ENCODE data around the gene AFG3L2.

The AFG3L2 gene

DNA sequence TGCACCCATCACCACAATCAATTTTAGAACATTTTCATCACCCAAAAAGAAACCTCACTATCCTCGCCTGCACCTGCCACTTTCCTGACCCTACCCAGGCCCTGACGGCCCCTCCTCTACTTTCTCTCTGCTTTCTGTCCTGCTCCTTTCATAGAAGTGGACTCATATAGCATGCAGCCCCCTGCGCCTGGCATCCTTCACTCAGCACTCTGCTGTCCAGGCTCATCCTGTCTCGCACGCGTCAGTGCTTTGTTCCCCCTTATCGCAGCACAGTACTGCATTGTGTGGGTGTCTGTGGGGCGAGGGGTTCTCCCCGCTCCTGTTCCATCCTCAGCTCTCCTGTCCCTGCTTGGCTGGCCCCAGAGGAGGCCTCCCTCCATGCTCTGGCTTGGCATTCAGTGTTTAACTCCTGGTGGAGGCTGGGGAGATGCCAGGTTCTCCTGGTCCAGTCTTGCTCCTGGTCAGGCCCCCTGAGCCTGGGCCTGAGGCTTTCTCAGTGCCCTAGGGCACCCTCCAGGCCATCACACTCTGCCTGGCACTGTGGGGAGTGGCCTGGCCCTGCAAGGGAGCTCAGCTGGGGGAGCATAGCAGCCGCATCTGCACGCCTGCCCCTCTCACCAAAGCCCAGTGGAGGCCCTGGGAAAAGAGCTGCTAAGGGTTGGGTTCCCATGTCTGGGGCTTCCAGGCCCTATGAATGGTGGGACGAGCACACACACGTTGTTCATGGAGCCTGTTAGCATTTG, 75.6 kb downstream of the AFG3L2 start:
- no peak for DNase-seq

DNA sequence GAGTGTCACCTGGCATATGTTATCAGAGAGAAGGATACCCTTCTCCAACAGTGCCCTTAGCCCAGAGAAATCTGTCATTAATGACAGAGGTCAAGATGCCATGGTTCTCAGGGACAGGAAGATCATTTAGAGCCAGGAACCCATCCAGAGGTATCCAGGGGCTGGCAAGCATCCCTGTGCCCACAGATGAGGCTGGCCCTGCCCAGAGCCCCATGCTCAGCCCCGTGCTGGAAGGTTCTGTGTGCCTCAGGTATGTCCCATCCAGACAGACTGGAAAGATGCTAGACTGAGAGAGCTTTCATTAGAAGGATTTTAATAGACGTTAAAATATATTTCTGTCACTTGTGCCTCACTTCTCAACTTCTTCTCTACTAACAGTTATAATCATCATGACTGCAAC, 77.2 kb downstream of the AFG3L2 start:
- no peak for DNase-seq

DNA sequence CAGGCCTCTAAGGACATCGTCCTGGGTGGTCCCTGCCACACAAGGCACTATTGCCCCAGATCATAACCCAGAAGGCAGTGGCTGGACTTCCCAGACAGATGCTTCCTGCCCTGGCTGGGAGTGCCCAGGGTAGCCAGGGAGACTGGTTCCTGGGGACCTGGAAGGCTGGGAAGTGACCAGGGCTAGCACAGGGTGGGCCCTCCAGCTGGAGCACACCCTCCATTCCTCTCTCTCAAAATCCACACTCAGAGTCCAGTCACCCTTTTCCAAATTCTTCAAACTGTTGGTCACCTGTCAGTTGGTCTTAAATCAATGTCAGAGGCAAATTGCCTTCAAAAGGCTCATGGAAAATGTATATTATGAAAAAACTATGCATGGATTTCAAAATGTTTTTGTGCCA, 80.6 kb downstream of the AFG3L2 start:
- no peak for DNase-seq

DNA sequence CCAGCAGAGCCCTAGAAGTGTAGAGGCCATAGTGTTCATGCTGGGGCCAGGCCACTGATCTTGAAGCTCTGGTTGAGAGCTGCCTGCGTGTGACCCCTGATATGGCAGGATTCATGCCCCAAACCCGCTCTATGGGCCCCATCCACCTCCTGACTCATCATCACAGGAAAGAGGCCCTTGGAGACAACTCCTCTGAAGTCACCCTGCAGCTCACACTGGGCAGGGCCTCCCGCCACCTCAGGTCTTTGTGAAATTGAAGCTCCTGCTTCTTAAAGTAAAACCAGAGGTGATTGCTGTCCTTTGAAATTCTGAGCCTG, 81.0 kb downstream of the AFG3L2 start:
- DNase-seq = no peak

DNA sequence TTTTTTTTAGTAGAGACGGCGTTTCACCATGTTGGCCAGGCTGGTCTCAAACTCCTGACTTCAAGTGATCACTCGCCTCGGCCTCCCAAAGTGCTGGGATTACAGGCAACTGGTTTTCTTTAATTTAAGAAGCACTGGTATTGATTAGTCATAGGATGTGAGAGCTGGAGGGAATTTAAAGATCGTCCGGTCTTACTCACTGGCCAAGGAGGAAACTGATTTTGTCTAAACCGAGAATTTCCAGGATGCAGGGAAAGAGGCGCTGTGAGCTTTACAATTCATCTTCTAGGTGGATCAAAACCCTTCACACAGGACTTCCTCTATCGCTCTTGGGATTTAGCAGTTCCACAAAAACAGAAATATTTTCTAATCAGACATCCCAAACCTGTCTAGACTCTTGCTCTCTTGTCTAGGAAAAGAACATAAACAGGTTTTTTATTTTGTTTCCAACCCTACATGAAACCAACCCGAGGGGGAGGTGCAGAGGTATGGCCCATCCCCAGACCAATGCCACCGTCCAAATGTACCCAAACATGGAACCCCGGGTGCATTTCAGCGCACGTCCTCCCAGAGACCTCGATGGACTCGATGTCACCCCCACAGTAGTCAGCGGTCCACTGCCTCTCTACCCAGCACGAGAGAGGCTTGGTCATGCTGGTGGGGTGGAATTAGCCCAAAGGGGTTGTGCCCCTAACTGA, 81.5 kb downstream of the AFG3L2 start:
- DNase-seq = no peak

DNA sequence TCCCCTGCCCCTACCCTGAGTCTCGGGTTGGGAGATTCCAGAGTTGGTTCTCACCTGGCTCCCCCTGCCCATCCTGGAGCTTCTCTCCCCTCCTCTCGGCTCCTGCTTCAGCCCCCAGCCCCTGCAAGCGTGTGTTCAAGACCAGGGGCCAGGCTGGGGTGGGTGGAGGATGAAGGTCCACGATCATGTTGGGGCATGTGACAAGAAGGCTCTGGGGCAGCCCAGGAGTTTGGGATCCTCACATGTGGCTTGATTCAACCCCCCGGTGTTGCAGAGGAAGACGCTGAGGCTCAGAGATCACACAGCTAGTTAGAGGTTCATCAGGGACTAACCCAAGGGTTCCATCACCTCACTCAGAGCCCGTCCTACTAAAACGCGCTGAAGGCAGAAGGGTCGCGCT, 83.2 kb downstream of the AFG3L2 start:
- DNase-seq = no peak

DNA sequence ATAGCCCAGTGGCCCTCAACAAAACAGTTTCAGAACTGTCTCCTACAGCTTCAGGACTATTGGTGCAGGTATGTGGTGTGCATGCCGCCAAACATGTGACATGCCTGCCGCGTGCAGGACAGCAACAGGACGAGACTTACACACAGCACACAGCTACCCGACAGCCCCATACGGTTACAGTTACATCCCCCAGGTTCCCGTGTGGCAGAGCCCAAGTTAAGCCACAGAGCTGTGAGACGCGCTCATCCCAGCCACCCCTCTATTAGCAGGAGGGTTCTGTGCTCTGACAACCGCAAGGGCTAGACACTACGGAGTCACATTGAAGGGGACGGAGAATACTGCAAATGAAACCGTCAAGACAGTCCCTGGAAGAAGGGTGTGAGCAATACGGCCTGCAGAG, 85.3 kb downstream of the AFG3L2 start:
- no peak for DNase-seq

DNA sequence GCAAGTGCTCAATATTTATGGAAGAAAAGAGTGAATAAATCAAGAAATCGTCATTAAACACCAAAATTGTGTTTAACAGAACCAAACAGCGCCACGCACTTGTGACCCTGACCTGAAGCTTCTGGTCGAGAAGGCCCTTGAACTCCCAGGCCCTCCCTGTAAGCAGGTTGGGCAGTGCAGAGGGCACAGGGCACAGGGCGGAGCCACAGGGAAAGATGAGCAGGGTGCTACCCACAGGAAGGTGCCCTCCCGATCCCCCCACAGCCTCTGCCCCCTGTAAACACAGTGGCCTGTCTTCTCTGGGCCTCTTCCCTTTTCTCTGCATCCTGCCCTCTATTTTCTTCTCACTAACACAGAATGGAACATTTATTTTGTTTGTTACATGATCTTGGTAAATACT, 85.9 kb downstream of the AFG3L2 start:
- no peak for DNase-seq

DNA sequence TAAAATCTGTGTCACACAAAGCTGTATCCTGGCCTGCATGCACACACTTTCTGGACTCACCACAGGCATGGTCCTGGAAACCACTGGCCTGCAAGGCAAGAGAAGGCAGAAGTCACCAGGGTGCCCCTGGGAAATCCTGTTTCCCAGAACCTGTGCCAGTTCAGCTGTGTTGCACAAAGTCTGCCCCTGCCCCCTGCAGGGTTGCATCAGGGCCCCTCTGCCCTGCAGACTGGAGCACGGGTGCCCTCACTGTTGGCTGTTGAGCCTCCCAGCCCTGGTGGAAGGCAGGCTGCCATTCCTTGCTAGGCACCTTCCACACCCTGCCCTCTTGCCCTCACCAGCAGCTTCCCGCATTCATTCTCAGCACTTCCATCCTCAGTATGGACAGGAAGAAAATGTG, 86.9 kb downstream of the AFG3L2 start:
- DNase-seq = no peak

DNA sequence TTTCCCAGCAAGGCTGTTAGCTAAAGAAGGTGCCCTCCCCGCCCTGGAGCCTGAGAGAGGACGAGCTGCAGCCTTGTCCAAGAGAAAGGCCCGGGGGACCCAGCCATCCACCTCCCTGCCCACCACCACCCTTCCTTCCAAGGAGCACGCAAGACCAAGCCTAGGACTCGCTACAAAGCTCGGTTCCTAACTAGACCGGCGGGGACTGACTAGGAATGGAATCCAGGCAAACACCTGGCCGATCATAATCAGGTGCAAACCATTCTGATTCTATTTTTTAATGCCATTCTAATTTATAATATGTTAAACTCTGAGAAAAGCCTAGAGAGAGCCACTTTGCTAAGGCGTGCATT, 88.6 kb downstream of the AFG3L2 start:
- no peak for DNase-seq

DNA sequence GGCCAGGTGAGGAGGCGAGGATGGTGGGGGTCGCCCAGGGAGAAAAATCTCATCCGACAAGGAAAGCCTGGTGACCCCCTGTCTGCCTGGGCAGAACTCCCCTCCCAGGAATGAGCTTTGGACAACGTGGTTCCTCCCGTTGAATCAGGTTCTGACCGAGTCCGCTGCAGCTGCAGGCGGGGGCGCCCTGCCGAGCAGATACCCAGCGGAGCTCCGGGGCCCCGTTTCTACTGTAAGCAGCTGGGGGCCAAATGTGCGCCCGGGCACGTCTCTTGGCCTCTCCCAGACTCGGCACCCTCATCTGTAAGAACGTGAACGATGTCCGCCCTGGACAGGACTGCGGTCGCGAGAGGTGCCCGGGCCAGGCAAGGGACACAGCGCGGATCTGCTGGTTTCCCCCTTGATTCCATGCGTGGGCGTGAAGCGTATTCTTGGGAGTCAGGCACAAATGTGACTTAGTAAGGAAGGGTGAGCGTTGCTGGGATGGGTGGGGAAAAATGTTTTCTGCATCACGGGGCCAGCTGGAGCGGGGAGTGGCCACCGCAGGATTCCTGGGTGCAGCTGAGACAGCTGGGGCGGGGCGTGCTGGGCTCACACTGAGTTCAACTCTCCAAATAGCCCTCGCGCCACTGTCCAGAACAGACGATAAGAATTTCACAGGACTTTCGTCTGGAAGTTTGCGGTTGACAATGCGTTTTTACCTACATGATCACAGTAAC, 89.2 kb downstream of the AFG3L2 start:
- no peak for DNase-seq

DNA sequence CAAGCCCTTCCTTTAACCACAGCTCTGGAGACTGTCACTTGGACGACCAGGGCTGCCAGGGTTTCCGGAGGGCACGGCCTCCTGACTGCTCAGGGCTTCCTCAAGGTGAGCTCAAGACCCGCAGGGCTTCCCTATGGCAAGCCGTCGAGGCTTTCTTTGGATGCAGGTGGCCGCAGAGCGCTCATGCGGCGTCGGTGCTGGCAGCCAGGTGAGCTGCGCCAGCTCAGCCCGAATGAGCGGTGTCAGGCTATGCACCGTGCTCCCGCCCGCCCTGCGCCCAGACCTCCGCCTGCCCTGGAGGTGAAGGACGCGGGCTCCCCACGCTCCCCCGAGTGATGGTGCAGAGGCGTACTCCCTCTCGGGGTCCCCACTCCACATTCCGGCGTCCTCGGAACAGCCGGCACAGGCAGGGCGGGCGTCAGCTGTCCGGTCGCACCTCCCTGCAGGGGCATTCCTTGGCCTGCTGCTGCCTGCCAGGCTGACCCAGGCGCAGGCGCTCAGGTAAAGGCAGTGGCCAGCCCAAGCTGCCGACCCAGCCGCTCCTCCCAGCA, 89.8 kb downstream of the AFG3L2 start:
- DNase-seq = no peak

DNA sequence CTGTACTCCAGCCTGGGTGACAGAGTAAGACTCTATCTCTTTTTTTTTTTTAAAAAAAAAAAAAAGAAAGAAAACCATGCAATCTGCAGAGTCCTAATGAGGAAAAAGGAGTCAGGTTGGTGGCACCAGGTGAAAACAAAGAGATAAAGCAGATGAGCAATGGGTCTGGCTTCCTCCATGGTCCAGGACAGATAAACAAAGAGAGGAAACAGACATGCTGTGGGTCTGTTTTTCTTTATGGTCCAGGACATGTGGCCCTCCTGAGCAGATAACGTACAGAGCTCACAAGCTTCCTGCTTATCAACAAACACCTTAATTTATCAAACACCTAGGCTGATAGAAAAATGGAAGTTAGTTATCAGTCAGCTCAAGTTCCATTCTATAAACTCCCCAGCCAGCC, 93.4 kb downstream of the AFG3L2 start:
- DNase-seq = no peak

DNA sequence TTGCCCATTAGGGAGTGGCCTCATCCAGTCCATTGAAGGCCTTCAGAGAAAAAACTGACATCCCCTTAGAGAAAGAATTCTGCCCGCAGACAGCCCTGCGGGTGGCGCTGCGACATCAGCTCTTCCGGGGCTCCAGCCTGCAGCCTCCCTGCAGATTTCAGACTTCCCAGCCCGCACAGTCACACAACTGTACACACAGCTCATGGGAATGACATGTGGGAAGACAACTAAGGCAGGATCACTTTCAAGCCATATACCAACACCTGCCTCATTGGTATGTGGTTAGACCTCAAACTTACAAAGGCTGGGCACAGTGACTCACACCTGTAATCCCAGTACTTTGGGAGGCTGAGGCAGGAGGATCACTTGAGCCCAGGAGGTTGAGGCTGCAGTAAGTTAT, 93.8 kb downstream of the AFG3L2 start:
- DNase-seq = no peak

DNA sequence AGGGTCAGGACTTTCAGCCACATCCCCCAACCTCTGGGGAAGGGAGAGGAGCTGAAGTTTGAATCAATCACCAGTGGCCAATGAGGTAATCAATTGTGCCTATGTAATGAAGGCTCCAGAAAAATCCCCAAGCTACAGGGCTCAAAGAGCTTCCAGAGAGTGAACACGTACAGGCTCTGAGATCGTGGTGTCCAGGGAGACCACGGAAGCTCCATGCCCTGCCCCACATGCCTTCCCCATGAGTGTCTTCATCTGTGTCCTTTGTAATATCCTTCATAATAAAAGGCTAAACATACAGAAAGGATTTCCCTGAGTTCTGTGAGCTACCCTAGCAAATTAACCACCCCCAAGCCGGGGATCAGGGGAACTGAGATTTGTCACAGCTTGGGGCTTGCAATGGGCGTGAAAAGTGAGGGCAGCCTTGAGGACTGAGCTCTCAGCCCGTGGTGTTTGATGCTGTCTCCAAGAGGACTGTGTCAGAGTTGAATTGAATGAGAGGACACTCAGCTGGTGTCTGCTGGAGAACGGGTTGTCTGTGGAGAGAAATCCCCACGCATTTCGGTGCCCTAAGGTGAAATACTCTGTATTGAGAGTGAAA, 94.5 kb downstream of the AFG3L2 start:
- no peak for DNase-seq

DNA sequence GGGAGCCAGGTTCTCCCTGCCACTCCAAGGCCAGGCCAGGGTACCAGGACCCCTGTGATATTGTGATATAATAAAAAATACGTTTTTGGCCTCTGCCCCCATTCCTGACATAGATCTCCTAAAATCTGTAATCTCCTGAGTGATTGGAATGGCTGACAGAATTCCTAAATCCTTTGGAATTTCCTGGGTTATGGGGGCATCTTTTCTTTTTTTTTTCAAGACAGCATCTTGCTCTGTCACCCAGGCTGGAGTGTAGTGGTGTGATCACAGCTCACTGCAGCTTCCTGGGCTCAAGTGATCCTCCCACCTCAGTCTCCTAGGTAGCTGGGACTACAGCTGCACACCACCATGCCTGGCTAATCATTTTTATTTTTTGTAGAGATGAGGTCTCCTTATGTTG, 95.2 kb downstream of the AFG3L2 start:
- no peak for DNase-seq

DNA sequence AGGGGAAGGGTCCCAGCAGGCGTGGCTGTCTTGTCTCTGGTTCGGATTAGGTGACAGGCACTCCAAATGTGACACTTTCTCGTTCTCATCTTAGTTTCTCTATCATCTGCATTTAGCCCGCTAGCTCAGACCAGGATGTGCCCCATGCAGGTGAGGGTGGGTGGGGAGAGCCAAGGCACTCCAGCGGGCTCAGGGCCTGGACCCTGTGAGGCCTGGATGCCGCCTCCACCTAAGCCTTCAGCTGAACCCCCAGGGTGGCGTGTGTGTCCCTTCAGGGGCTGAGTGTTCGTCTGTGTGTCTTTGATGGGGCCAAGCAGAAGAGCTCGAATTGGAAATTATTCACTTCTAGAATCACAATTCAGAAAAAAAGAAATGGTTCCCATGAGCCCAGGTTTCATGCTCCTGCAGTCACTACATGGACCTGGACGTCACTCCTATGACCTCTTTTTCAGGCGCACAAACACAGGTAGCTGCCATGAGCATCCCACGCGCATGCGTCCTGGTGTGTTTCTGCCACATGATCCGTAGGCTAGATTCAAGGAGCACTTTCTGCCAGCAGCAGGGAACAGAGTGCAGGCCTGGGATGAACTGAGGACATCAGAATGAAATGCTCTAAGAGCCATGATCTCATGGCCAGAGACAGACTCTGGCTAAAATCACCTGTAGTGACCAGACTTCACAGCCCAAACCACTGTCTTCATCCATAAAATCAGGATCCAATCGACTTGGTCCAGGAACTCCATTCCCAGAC, 97.1 kb downstream of the AFG3L2 start:
- DNase-seq = no peak
